ENCODE data around the gene TAF4. TPM values are rescaled to one million over a fixed set of nuclear protein-coding genes. Genes with fewer than 3 reads are reported as not detected.
A peak's percentile ranks its signal among the peaks of the same experiment; 100 is the strongest.

TAF4 gene
- total and polyA plus RNA-seq, 2 of the 13 experiments (the other 11 are each of a cell fraction or from before 2014, with no cell fraction given): 5.9 to 12.0 TPM

GRCh38 chr20:61980647-61981583 is 84.8 kb downstream of the TAF4 start (continued):
- TF ChIP-seq, protein P1, sequence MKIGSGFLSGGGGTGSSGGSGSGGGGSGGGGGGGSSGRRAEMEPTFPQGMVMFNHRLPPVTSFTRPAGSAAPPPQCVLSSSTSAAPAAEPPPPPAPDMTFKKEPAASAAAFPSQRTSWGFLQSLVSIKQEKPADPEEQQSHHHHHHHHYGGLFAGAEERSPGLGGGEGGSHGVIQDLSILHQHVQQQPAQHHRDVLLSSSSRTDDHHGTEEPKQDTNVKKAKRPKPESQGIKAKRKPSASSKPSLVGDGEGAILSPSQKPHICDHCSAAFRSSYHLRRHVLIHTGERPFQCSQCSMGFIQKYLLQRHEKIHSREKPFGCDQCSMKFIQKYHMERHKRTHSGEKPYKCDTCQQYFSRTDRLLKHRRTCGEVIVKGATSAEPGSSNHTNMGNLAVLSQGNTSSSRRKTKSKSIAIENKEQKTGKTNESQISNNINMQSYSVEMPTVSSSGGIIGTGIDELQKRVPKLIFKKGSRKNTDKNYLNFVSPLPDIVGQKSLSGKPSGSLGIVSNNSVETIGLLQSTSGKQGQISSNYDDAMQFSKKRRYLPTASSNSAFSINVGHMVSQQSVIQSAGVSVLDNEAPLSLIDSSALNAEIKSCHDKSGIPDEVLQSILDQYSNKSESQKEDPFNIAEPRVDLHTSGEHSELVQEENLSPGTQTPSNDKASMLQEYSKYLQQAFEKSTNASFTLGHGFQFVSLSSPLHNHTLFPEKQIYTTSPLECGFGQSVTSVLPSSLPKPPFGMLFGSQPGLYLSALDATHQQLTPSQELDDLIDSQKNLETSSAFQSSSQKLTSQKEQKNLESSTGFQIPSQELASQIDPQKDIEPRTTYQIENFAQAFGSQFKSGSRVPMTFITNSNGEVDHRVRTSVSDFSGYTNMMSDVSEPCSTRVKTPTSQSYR (CRISPR knock-in tag; IDR thresholded peaks at IDR 0.05; ENCODE audit: borderline replicate concordance): no peak
- no peak for TF ChIP-seq HNRNPUL1 (IDR thresholded peaks at IDR 0.05; ENCODE audit: low read depth, low read length)
- TF ChIP-seq ZNF775 (CRISPR knock-in tag; IDR thresholded peaks at IDR 0.05; ENCODE audit: borderline replicate concordance): 0 out of 2 replicates have a peak, but pooled peaks have one; percentile 47
- no peak for TF ChIP-seq ZBTB43 (CRISPR knock-in tag; conservative IDR thresholded peaks at IDR 0.05)
- 0 out of 2 replicates have a peak, but pooled peaks have one; percentile 35 for TF ChIP-seq ZBTB7A (CRISPR knock-in tag; IDR thresholded peaks at IDR 0.05)
- TF ChIP-seq SMC3 (IDR thresholded peaks at IDR 0.05; ENCODE audit: low read length): peak; percentile 80
- TF ChIP-seq ZNF720 (CRISPR knock-in tag; IDR thresholded peaks at IDR 0.05): no peak
- TF ChIP-seq ZNF430 (CRISPR knock-in tag; IDR thresholded peaks at IDR 0.05): no peak
- no peak for TF ChIP-seq ZNF136 (CRISPR knock-in tag; IDR thresholded peaks at IDR 0.05; ENCODE audit: low read depth)
- TF ChIP-seq POGZ (CRISPR knock-in tag; IDR thresholded peaks at IDR 0.05): 0 out of 2 replicates have a peak, but pooled peaks have one; percentile 22
- TF ChIP-seq ZNF605 (CRISPR knock-in tag; IDR thresholded peaks at IDR 0.05): no peak
- no peak; the same call in 1 of the 2 replicates for TF ChIP-seq MYC (CRISPR knock-in tag; IDR thresholded peaks at IDR 0.05; ENCODE audit: borderline replicate concordance)
- TF ChIP-seq ZBTB38 (CRISPR knock-in tag; IDR thresholded peaks at IDR 0.05): peak; percentile 93
- TF ChIP-seq PCBP1 (IDR thresholded peaks at IDR 0.05; ENCODE audit: borderline replicate concordance, low read depth, low read length): no peak
- TF ChIP-seq ZBTB25 (CRISPR knock-in tag; IDR thresholded peaks at IDR 0.05): no peak
- TF ChIP-seq ATM (IDR thresholded peaks at IDR 0.05; ENCODE audit: borderline replicate concordance): no peak
- TF ChIP-seq ZNF382 (CRISPR knock-in tag; IDR thresholded peaks at IDR 0.05; ENCODE audit: borderline replicate concordance): no peak
- no peak for TF ChIP-seq SRSF9 (IDR thresholded peaks at IDR 0.05; ENCODE audit: borderline replicate concordance, insufficient read depth, low read depth, low read length, poor library complexity, severe bottlenecking)
- 0 out of 2 replicates have a peak, but pooled peaks have one; percentile 38 for TF ChIP-seq SPEN (CRISPR knock-in tag; IDR thresholded peaks at IDR 0.05; ENCODE audit: low read depth)
- TF ChIP-seq ZNF598 (CRISPR knock-in tag; IDR thresholded peaks at IDR 0.05; ENCODE audit: borderline replicate concordance): no peak
- no peak for TF ChIP-seq ZFP36L2 (CRISPR knock-in tag; IDR thresholded peaks at IDR 0.05)
- TF ChIP-seq NR2F1 (CRISPR knock-in tag; IDR thresholded peaks at IDR 0.05): no peak
- no peak for TF ChIP-seq MEIS2 (CRISPR knock-in tag; IDR thresholded peaks at IDR 0.05)
- 0 out of 2 replicates have a peak, but pooled peaks have one; percentile 35 for TF ChIP-seq KMT2A (CRISPR knock-in tag; IDR thresholded peaks at IDR 0.05)
- no peak for TF ChIP-seq BRD4 (CRISPR knock-in tag; IDR thresholded peaks at IDR 0.05)

Data from HepG2 (cell line).